Stimulated activated CD8-positive, alpha-beta memory T cell treated with anti-CD3 and anti-CD28 coated beads, Interleukin-2, amount 100 ng/mL, for 1 hour (primary cell): ENCODE measurements around the gene GRAP.
"Not testable (repeated sequence)": the region's sequence is repeated elsewhere in the genome, so short reads cannot be mapped to it uniquely, and the experiment has no call there.

ENCODE experiments used
- DNase-seq, 2 donors: peaks; one replicate each; pipeline ENCODE4 v3.0.0-alpha.2; 2020; ENCODE audit warnings: low read depth in 2 of 2

GRAP gene

GRCh38 chr17:19046782-19047375 is at the start of gene GRAP:
Gene GRAP (minus strand): TSS chr17:19046957. CDS start chr17:19046926, 31 bp downstream.
- not testable (repeated sequence) for DNase-seq

- not testable (repeated sequence) for DNase-seq
Measured at GRCh38 chr17:19093684-19094438, 47.1 kb upstream of the GRAP start.

- DNase-seq: not testable (repeated sequence)
Measured at GRCh38 chr17:19092737-19093683, 46.3 kb upstream of the GRAP start.

- DNase-seq: not testable (repeated sequence)
Measured at GRCh38 chr17:19090058-19090772, 43.5 kb upstream of the GRAP start.

- DNase-seq: not testable (repeated sequence)
Measured at GRCh38 chr17:19088804-19089685, 42.3 kb upstream of the GRAP start.

- not testable (repeated sequence) for DNase-seq
Measured at GRCh38 chr17:19077386-19077785, 30.6 kb upstream of the GRAP start.

- DNase-seq: not testable (repeated sequence)
Measured at GRCh38 chr17:19076398-19077192, 29.8 kb upstream of the GRAP start.

GRCh38 chr17:19070318-19071168 is 23.8 kb upstream of the GRAP start:
- DNase-seq: not testable (repeated sequence)

GRCh38 chr17:19064378-19064777 is 17.6 kb upstream of the GRAP start:
- DNase-seq: not testable (repeated sequence)

- peak; percentile 62 to 63 for DNase-seq
Measured at GRCh38 chr17:19063326-19063956, 16.7 kb upstream of the GRAP start.

- DNase-seq: not testable (repeated sequence)
Measured at GRCh38 chr17:19062718-19063325, 16.1 kb upstream of the GRAP start.

GRCh38 chr17:19062009-19062717 is 15.4 kb upstream of the GRAP start:
- DNase-seq: peak in 1 of 2 donors; percentile 84

GRCh38 chr17:19055447-19055846 is 8.7 kb upstream of the GRAP start:
- not testable (repeated sequence) for DNase-seq

GRCh38 chr17:19048826-19049225 is 2.1 kb upstream of the GRAP start:
- not testable (repeated sequence) for DNase-seq

- DNase-seq: not testable (repeated sequence)
Measured at GRCh38 chr17:19047510-19047909, 753 bp upstream of the GRAP start.

- DNase-seq: not testable (repeated sequence)
Measured at GRCh38 chr17:19044643-19045042, 2.1 kb downstream of the GRAP start.

GRCh38 chr17:19043032-19043431 is 3.7 kb downstream of the GRAP start:
- DNase-seq: not testable (repeated sequence)
